IMR-90 (cell line): ENCODE measurements around the gene RNASE2. TPM values are rescaled to one million over a fixed set of nuclear protein-coding genes. Genes with fewer than 3 reads are reported as not detected.
"Not testable (repeated sequence)": the region's sequence is repeated elsewhere in the genome, so short reads cannot be mapped to it uniquely, and the experiment has no call there.

Source experiments
- ATAC-seq: fragments of 200-7000 bp; cut with Tn5 transposase; 2 replicates; pipeline ENCODE4 v1.9.1; 2020; ENCODE audit warnings: low read depth, mild to moderate bottlenecking, moderate library complexity
- Bru-seq: library from RNA; stranded (reverse); fragments of 400-500 nt; gene quantifications from one replicate; lab custom pipeline; 2021; lab: Mats Ljungman, UMichigan
- BruChase-seq, 2 experiments: library from RNA; stranded (reverse); fragments of 400-500 nt; gene quantifications; one replicate each; lab custom pipeline; 2021; lab: Mats Ljungman, UMichigan
- BruUV-seq: library from RNA; stranded (reverse); fragments of 400-500 nt; replicated peaks from 2 replicates; lab custom pipeline; 2021; lab: Mats Ljungman, UMichigan
- CTCF ChIA-PET: fragments of 300-600 bp; formaldehyde crosslinking; extraction: SDS; loops from one replicate; lab custom pipeline; 2021; ENCODE audit warnings: antibody characterized with exemption; lab: Yijun Ruan, JAX
- POLR2A ChIA-PET: fragments of 300-600 bp; sonication (Branson Sonifier 250); formaldehyde crosslinking; loops from one replicate; lab custom pipeline; 2022; ENCODE audit warnings: antibody characterized with exemption; ENCODE audit not compliant: unreplicated experiment; lab: Charles Lee
- DNase-seq: peaks from one replicate; pipeline ENCODE4 v3.0.0; 2013
- H2AFZ ChIP-seq: replicated peaks from 2 replicates; pipeline ENCODE3; 2013; ENCODE audit warnings: low read length, mild to moderate bottlenecking; ENCODE audit not compliant: poor library complexity
- H2AK5ac ChIP-seq: 2 replicates; pipeline ENCODE4 v1.6.1; 2013; ENCODE audit warnings: low read depth, low read length, inconsistent platforms
- H2AK9ac ChIP-seq: replicated peaks from 2 replicates; pipeline ENCODE3; 2013; ENCODE audit warnings: mild to moderate bottlenecking, low read depth, low read length, moderate library complexity; ENCODE audit not compliant: poor library complexity
- H2BK120ac ChIP-seq: 2 replicates; pipeline ENCODE4 v1.6.1; 2013; ENCODE audit warnings: low read depth, low read length, inconsistent platforms
- H2BK15ac ChIP-seq: 3 replicates; pipeline ENCODE4 v1.6.1; 2013; ENCODE audit warnings: low read depth, low read length, inconsistent platforms
- H2BK20ac ChIP-seq: 2 replicates; pipeline ENCODE4 v1.6.1; 2013; ENCODE audit warnings: low read depth, mild to moderate bottlenecking, inconsistent platforms, low read length, moderate library complexity
- H2BK5ac ChIP-seq: 2 replicates; pipeline ENCODE4 v1.6.1; 2013; ENCODE audit warnings: mild to moderate bottlenecking, low read depth, low read length, inconsistent platforms; ENCODE audit not compliant: poor library complexity, severe bottlenecking
- H3K14ac ChIP-seq: replicated peaks from 2 replicates; pipeline ENCODE4 v1.6.1; 2013; ENCODE audit warnings: low read depth, low read length, inconsistent platforms
- H3K18ac ChIP-seq: 2 replicates; pipeline ENCODE4 v1.6.1; 2013; ENCODE audit warnings: low read depth, low read length, control low read depth
- H3K23ac ChIP-seq: 2 replicates; pipeline ENCODE4 v1.6.1; 2013; ENCODE audit warnings: low read depth, low read length, inconsistent platforms
- H3K27ac ChIP-seq: 2 replicates; pipeline ENCODE4 v1.5.1; 2013; ENCODE audit warnings: mild to moderate bottlenecking, control low read depth, low read length; ENCODE audit not compliant: insufficient read depth
- H3K27me3 ChIP-seq: 2 replicates; pipeline ENCODE4 v1.6.1; 2013; ENCODE audit warnings: low read length; ENCODE audit not compliant: control insufficient read depth, insufficient read depth
- H3K36me3 ChIP-seq: 2 replicates; pipeline ENCODE4 v1.6.1; 2013; ENCODE audit warnings: low read length, mixed read lengths; ENCODE audit not compliant: control insufficient read depth, insufficient read depth
- H3K4ac ChIP-seq: 2 replicates; pipeline ENCODE4 v1.6.1; 2013; ENCODE audit warnings: low read depth, low read length, inconsistent platforms
- H3K4me1 ChIP-seq: 2 replicates; pipeline ENCODE4 v1.6.1; 2013; ENCODE audit warnings: low read length, mixed read lengths; ENCODE audit not compliant: control insufficient read depth, insufficient read depth
- H3K4me2 ChIP-seq: 2 replicates; pipeline ENCODE4 v1.6.1; 2013; ENCODE audit warnings: low read depth, mild to moderate bottlenecking, control low read depth, low read length, moderate library complexity
- H3K4me3 ChIP-seq: 2 replicates; pipeline ENCODE4 v1.5.1; 2013; ENCODE audit warnings: low read depth, mild to moderate bottlenecking, control low read depth, low read length, moderate library complexity; ENCODE audit not compliant: insufficient read depth
- H3K56ac ChIP-seq: 2 replicates; pipeline ENCODE4 v1.6.1; 2013; ENCODE audit warnings: low read length, inconsistent platforms; ENCODE audit not compliant: insufficient read depth; ENCODE audit errors: extremely low read depth
- H3K79me1 ChIP-seq, 2 experiments: 2 replicates each; pipeline ENCODE4 v1.6.1; 2013; ENCODE audit warnings: low read length in 2 of 2, inconsistent platforms in 1 of 2, low read depth in 1 of 2
- H3K9ac ChIP-seq: 2 replicates; pipeline ENCODE4 v1.6.1; 2013; ENCODE audit warnings: low read depth, low read length, control low read depth
- H3K9me1 ChIP-seq: 2 replicates; pipeline ENCODE4 v1.6.1; 2013; ENCODE audit warnings: low read length, inconsistent platforms; ENCODE audit not compliant: insufficient read depth
- H3K9me3 ChIP-seq: 2 replicates; pipeline ENCODE4 v1.6.1; 2013; ENCODE audit warnings: low read length; ENCODE audit not compliant: control insufficient read depth, insufficient read depth
- H4K20me1 ChIP-seq: 2 replicates; pipeline ENCODE4 v1.6.1; 2013; ENCODE audit warnings: low read length, inconsistent platforms; ENCODE audit not compliant: insufficient read depth
- H4K5ac ChIP-seq: 2 replicates; pipeline ENCODE4 v1.6.1; 2013; ENCODE audit warnings: mild to moderate bottlenecking, low read depth, low read length, control low read depth
- H4K8ac ChIP-seq, 2 experiments: 2 replicates each; pipeline ENCODE4 v1.6.1; 2013; ENCODE audit warnings: low read depth in 2 of 2, low read length in 2 of 2, control low read depth in 1 of 2, inconsistent platforms in 1 of 2
- H4K91ac ChIP-seq: 2 replicates; pipeline ENCODE4 v1.6.1; 2013; ENCODE audit warnings: low read depth, low read length, inconsistent platforms; ENCODE audit not compliant: insufficient read depth
- WGBS, 2 experiments: methylation state at CpG; one replicate each; pipeline versions ENCODE4 v1.1.5 to v1.1.7; 2013; ENCODE audit warnings: missing lambda C conversion rate in 2 of 2; ENCODE audit not compliant: insufficient read length in 1 of 2; ENCODE audit errors: extremely low coverage in 2 of 2; 5-methylcytosine and 5-hydroxymethylcytosine counted together
- dilution Hi-C: fragments of 300-500 bp; cut with HindIII; formaldehyde crosslinking; loops from one replicate; pipeline ENCODE4 v1.14.3; 2018; ENCODE audit warnings: low sequenced_read_pairs; ENCODE audit not compliant: unreplicated experiment
- in situ Hi-C: fragments of 300-500 bp; cut with MboI; formaldehyde crosslinking; loops from 3 replicates; pipeline ENCODE4 v1.14.3; 2019; ENCODE audit warnings: low sequenced_read_pairs, inconsistent platforms, mixed read lengths
- intact Hi-C: fragments of 100-400 bp; cut with micrococcal nuclease; formaldehyde crosslinking; loops from 2 replicates; pipeline ENCODE4 v1.10.0; 2022
- long read RNA-seq: library from polyadenylated mRNA; unstranded; transcript quantifications from one replicate; pipeline ENCODE4 v2.0.0, GENCODE V29; 2021; ENCODE audit not compliant: unreplicated experiment
- polyA plus RNA-seq, 3 experiments: library from polyadenylated mRNA; depleted of rRNA; stranded (reverse); fragments of >200 nt; gene quantifications; 2 replicates each; pipeline ENCODE4 v1.2.3, GENCODE V29; 2012; ENCODE audit warnings: low replicate concordance in 1 of 3
- total RNA-seq: library from RNA; depleted of rRNA; stranded (reverse); fragments of >200 nt; gene quantifications from 2 replicates; pipeline ENCODE4 v1.2.3, GENCODE V29; 2012; rRNA removed

The RNASE2 gene
- total RNA-seq (not detected in 2 replicates), polyA plus RNA-seq (2012; rRNA removed) (not detected in 2 replicates), Bru-seq, nascent RNA (not detected), BruChase-seq, experiment 1, labeled RNA remaining after a 6-hour chase (not detected), BruChase-seq, experiment 2, labeled RNA remaining after a 2-hour chase (not detected)
- polyA plus RNA-seq (2012; cell fraction: cytosol; rRNA removed), result not detected in 2 replicates
- not detected in 2 replicates for polyA plus RNA-seq (2012; cell fraction: nucleus; rRNA removed; ENCODE audit: low replicate concordance)
- long read RNA-seq, result 0 reads

- H3K18ac ChIP-seq, H4K8ac ChIP-seq, H4K5ac ChIP-seq, H3K36me3 ChIP-seq, H3K14ac ChIP-seq, H2AK5ac ChIP-seq, H3K27me3 ChIP-seq, DNase-seq, H2AFZ ChIP-seq, H3K9me3 ChIP-seq, H3K79me1 ChIP-seq, H3K4me1 ChIP-seq, CTCF ChIA-PET, BruUV-seq, H3K9me1 ChIP-seq, in situ Hi-C loops, POLR2A ChIA-PET, H2BK15ac ChIP-seq, dilution Hi-C loops, H3K4me2 ChIP-seq, H4K91ac ChIP-seq, intact Hi-C loops, H3K56ac ChIP-seq, H3K27ac ChIP-seq, H3K9ac ChIP-seq, H3K4me3 ChIP-seq, H4K20me1 ChIP-seq, ATAC-seq, H2AK9ac ChIP-seq, H2BK5ac ChIP-seq, H3K4ac ChIP-seq, H3K23ac ChIP-seq, H2BK120ac ChIP-seq, H2BK20ac ChIP-seq: not testable (repeated sequence)
- 60% methylated on average over 1 of the region's 4 CpGs; no CpG with 5 or more reads in 1 of the 2 experiments for WGBS, 2 experiments
These were observed at the start of gene RNASE2 for GRCh38 chr14:20954736-20955537. Gene RNASE2 (plus strand): TSS chr14:20955487. CDS start chr14:20955772, 285 bp downstream.
